ENCODE results near the gene SHANK2. TPM values are rescaled to one million over a fixed set of nuclear protein-coding genes. Genes with fewer than 3 reads are reported as not detected.

The SHANK2 gene
- total RNA-seq, 2 experiments from 2014 or later, result not detected

DNA sequence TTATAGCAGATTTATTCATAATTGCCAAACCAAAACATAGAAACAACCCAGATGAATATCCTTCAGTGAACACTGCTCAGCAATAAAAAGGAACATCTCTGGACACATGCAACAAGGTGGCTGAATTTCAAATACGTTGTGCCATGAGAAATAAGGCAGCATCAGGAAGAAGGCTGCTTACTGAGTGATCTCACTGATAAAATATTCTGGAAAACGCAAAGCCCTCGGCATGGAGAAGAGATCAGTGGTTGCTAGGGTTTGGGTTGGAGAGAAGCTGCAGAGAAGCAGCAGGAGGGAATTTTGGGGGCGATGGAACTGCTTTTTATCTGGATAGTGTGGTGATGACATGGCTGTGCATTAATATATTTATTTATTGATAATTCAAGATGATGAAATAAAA, 11.0 kb upstream of the SHANK2 start:
- no peaks in the 10 kb centered on the region for H3K4me1 Mint-ChIP-seq (ENCODE audit: low read depth)
- no peak overlapping the region for H3K4me3 Mint-ChIP-seq
- H3K27ac Mint-ChIP-seq, result no peak overlapping the region
- DNase-seq, result no peak
- no peaks in the 10 kb centered on the region for H3K36me3 Mint-ChIP-seq (ENCODE audit: low read depth)
- H3K27me3 Mint-ChIP-seq (ENCODE audit: low read depth), result peaks cover 10% of the 10 kb centered on the region
- H3K9me3 Mint-ChIP-seq, result peaks cover 2% of the 10 kb centered on the region
- CTCF ChIA-PET, result no interaction called here
- intact Hi-C loops (cut with micrococcal nuclease), result no loop called here

DNA sequence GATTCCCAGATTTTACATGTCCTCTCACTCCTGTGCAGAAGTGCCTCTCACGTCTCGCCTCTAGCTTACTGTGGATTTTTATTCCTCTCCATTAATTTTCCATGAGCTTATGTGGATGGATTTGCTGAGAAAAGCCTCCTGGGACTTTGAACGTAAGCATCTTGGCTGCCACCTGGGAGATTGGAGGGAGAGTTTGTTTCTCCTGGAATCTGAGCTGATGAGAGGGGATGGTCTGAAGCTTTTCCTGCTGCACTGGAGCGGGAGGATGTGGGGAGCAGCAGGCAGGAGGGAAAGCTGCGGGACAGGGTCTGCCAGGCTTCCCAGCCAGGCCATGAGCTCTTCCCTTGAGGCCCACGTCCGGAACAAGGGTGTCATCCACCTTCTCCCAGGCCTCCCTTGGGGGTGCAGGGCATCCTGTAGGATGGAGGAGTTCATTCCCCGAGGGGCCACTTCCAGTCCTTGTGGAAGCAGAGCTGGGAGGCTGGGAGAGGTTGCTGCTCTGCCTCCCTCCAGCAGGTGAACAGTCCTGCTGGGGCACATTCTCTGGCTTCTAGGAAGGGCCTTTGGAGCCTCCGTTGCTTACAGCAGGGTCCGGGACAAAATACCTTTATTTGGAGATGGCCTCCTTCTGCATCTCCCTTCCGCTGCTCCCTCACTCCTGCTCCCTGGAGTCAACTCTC, 3.6 kb upstream of the SHANK2 start:
- Mint-ChIP-seq H3K4me3 (no peak overlapping the region), H3K9me3 (peaks cover 9% of the 10 kb centered on the region), H3K36me3 (ENCODE audit: low read depth) (no peaks in the 10 kb centered on the region), H3K27ac (no peak overlapping the region), H3K4me1 (ENCODE audit: low read depth) (peaks cover under 1% of the 10 kb centered on the region), H3K27me3 (ENCODE audit: low read depth) (peaks cover 32% of the 10 kb centered on the region)
- intact Hi-C loops (cut with micrococcal nuclease), result no loop called here
- no peak for DNase-seq
- CTCF ChIA-PET, result no interaction called here

DNA sequence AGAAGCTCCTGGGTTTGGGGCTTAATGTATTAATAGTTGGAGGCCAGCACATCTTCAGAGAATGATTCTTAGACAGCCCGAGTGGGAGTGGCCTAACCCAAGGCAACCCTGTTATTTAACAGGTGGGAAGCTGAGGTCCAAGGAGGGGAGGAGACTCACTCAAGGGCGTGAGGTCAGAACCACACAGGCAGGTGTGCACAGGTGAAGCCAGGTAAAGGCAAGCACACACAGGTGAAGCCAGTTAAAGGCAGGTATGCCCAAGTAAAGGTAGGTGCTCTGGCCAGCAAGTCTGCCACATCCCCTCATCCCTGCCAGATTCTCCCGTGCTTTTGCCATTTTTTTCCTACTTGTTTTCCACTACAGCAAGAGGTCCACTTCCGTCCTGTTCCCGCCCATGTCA, 2.9 kb upstream of the SHANK2 start:
- Mint-ChIP-seq H3K36me3 (ENCODE audit: low read depth) (no peaks in the 10 kb centered on the region), H3K4me3 (no peak overlapping the region), H3K27ac (no peak overlapping the region), H3K9me3 (peaks cover 9% of the 10 kb centered on the region), H3K27me3 (ENCODE audit: low read depth) (peaks cover 38% of the 10 kb centered on the region), H3K4me1 (ENCODE audit: low read depth) (peaks cover 3% of the 10 kb centered on the region)
- CTCF ChIA-PET, result no interaction called here
- DNase-seq, result no peak
- intact Hi-C loops (cut with micrococcal nuclease), result no loop called here

DNA sequence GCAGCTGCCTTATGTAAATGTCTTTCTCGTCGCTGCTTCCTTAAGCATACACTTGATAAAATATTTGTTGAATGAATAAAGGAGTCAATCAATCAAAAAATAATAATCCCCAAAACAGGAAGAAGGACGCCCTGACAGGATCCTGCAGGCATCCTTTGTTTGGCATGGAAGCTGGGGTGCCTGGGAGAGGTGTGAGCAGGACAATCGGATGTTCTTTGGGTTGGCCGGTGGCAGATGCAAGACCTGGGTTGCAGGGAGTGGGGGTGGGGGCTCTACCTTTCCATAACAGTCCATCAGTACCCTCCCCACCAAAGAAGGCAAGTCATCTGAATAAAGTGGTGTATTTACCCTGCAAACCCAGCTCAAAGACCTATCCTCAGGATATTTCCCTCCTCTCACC, 1.4 kb upstream of the SHANK2 start:
- H3K9me3 Mint-ChIP-seq, result peaks cover 9% of the 10 kb centered on the region
- intact Hi-C loops (cut with micrococcal nuclease), result no loop called here
- no peaks in the 10 kb centered on the region for H3K36me3 Mint-ChIP-seq (ENCODE audit: low read depth)
- CTCF ChIA-PET, result no interaction called here
- no peak for DNase-seq
- no peak overlapping the region for H3K27ac Mint-ChIP-seq
- H3K4me3 Mint-ChIP-seq, result no peak overlapping the region
- peaks cover 3% of the 10 kb centered on the region for H3K4me1 Mint-ChIP-seq (ENCODE audit: low read depth)
- H3K27me3 Mint-ChIP-seq (ENCODE audit: low read depth), result peaks cover 45% of the 10 kb centered on the region

DNA sequence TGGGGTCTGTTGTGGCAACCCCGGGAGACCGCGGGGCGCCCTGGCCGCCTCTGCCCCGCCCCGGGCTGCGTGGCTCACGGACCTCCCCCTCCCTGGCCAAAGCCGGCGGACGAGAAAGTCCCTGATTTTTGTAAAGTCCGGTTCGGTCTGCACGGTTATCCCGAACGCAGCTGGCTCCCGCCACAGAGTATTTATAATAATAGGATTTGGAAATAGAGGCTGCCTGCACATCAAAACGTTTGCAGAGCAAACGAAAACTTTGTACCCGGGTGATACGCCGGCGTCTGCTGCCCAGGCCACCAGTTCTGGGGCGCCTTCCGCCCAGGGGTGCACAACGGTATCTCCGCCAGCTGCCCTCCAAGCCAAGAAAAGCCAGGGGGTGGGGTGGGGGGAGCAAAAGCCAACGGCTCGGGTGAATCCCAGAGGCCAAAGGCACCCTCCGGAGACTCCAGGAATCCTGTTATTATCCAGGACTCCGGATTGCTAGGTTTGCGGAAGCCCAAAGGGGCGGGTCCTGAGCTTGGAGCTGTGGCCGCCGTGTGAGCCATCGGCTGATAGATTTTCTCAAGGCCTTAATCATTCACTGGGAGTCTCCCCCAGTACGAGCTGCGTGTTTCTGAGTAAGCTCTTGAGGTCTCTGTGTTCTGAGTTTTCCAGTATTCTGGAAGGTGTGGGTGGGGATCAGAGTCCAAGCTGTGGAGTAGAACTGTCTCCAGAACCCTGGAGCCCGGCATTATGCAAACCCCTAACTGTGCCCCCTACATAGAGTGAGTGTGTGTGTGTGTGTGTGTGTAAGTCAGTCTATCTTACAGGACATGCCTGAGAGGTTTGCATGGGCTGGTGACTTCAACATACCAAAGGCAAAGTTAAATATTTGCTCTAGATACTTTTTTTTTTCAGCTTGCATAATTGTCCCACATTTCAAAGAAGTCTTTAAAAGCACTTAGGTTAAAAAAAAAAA, 673 bp upstream of the SHANK2 start:
- no peak overlapping the region for H3K4me3 Mint-ChIP-seq
- peaks cover 5% of the 10 kb centered on the region for H3K9me3 Mint-ChIP-seq
- CTCF ChIA-PET, result interaction anchor here (0.6 kb wide), 1 partner anchor 785 kb away, joined by 6 read pairs; no protein-coding TSS in a partner anchor
- no peak for DNase-seq
- intact Hi-C loops (cut with micrococcal nuclease), result no loop called here
- H3K36me3 Mint-ChIP-seq (ENCODE audit: low read depth), result no peaks in the 10 kb centered on the region
- H3K27ac Mint-ChIP-seq, result no peak overlapping the region
- peaks cover 53% of the 10 kb centered on the region for H3K27me3 Mint-ChIP-seq (ENCODE audit: low read depth)
- H3K4me1 Mint-ChIP-seq (ENCODE audit: low read depth), result peaks cover 3% of the 10 kb centered on the region

DNA sequence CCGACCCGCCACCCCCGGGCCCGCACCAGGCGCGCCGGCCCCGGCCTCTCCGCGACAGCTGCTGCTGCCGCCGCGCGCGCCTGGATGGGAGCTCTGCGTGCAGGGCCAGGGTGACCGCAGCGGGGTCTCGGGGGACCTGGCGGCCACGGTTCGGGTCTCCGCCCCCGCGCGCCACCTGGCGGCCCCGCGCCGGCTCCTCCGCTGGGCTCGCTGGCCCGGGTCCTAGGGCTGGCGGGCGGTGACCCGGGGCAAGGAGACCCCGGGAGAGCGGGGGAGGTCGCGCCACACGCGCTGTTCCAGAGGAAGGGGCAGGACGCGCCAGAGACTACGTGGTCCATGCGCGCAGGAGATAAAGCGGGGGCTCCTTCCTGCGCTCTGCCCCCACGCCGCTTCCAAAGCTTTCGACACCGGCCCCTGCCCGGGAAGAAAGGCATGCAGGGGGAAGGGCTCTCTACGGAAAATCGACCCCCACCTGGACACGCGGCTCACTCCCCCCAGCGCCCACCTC, 562 bp downstream of the SHANK2 start:
- Mint-ChIP-seq H3K36me3 (ENCODE audit: low read depth) (no peaks in the 10 kb centered on the region), H3K27ac (no peak overlapping the region), H3K4me1 (ENCODE audit: low read depth) (peaks cover 3% of the 10 kb centered on the region), H3K9me3 (peaks cover 3% of the 10 kb centered on the region), H3K4me3 (no peak overlapping the region), H3K27me3 (ENCODE audit: low read depth) (peaks cover 54% of the 10 kb centered on the region)
- intact Hi-C loops (cut with micrococcal nuclease), result no loop called here
- CTCF ChIA-PET, result no interaction called here
- DNase-seq, result no peak

DNA sequence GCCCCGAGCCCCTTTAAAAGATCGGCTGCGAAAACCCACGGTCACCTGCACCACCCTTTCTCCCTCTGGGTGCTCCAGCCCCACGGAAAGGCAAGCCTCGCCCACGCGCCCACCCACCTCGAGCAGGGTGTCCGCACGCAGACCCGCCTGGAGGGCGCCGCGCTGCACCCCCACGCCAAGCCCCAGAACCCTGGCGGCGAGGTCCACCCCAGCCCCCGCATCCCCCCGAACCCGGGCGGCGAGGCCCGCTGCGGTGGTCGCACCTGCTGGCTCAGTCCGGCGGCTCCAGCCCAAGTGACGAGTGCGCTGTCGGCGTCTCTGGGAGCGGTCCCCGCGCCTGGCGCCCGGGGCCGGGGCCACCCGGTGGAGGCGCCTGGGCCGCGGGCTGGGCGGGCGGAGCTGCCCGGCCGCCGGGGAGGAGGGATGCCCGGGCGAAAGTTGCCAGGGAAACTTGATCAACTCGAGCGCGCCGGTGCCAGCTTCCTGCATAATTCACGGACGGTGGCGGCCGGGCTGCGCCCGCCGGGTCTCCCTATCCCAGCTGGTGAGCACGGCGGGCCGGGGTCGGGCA, 1.1 kb downstream of the SHANK2 start:
- Mint-ChIP-seq H3K4me1 (ENCODE audit: low read depth) (peaks cover 3% of the 10 kb centered on the region), H3K27me3 (ENCODE audit: low read depth) (peaks cover 50% of the 10 kb centered on the region), H3K9me3 (no peaks in the 10 kb centered on the region), H3K27ac (no peak overlapping the region), H3K4me3 (no peak overlapping the region), H3K36me3 (ENCODE audit: low read depth) (no peaks in the 10 kb centered on the region)
- no peak for DNase-seq
- intact Hi-C loops (cut with micrococcal nuclease), result no loop called here
- CTCF ChIA-PET, result no interaction called here

DNA sequence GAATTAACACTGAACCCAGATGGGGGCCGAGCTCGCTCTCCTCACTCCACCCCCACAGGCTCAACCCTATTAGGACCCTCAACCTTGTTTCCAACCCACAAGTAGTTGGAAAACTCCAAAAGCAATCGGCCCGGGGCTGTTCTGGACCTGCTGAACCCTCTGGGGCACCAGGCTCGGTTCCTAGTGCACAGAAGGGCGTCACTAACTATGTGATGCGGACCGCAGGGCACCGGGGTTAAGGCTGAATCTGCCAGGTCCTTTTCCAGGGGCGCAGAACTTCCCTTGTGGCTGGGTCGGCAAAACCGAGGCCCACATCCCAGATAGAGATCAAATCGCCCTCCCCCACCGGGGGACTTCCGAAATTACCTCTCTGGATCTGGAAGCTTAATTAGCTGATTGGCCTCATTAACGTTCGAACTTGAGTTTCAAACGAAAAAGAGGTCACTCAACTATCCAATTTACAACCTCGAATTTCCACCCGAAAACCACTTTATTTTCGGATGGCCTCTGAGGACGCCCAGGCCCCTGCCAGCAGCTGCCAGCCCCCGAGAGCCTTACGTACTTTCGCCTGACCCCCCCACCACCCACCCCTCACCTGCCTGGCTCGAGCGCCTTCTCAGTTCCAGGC, 1.7 kb downstream of the SHANK2 start:
- H3K27me3 Mint-ChIP-seq (ENCODE audit: low read depth), result peaks cover 44% of the 10 kb centered on the region
- no peak overlapping the region for H3K4me3 Mint-ChIP-seq
- CTCF ChIA-PET, result no interaction called here
- peaks cover 3% of the 10 kb centered on the region for H3K4me1 Mint-ChIP-seq (ENCODE audit: low read depth)
- intact Hi-C loops (cut with micrococcal nuclease), result no loop called here
- H3K27ac Mint-ChIP-seq, result no peak overlapping the region
- DNase-seq, result no peak
- H3K36me3 Mint-ChIP-seq (ENCODE audit: low read depth), result no peaks in the 10 kb centered on the region
- H3K9me3 Mint-ChIP-seq, result no peaks in the 10 kb centered on the region

DNA sequence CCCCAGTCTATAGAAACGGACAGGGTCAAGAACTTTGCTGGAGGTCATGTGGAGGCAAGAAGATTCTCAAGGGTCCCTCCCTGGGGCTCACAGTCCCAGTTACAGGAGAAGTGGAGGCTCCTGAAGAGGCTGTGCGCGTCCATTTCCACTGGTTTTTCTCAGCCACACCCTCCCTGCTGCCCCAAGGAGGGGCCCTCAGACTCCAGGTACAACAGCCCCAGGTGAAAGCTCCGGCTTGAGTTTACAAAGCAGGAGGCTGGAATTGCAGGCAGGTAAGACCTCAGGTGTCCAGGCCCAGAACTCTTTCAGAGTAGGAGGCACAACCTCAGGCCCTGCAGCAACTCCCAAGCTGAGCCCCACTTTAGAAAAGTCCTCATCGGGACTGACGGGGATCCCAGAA, 3.1 kb downstream of the SHANK2 start:
- H3K9me3 Mint-ChIP-seq, result no peaks in the 10 kb centered on the region
- H3K4me3 Mint-ChIP-seq, result no peak overlapping the region
- CTCF ChIA-PET, result no interaction called here
- peaks cover 3% of the 10 kb centered on the region for H3K4me1 Mint-ChIP-seq (ENCODE audit: low read depth)
- H3K36me3 Mint-ChIP-seq (ENCODE audit: low read depth), result no peaks in the 10 kb centered on the region
- peaks cover 39% of the 10 kb centered on the region for H3K27me3 Mint-ChIP-seq (ENCODE audit: low read depth)
- H3K27ac Mint-ChIP-seq, result no peak overlapping the region
- intact Hi-C loops (cut with micrococcal nuclease), result no loop called here
- DNase-seq, result no peak

DNA sequence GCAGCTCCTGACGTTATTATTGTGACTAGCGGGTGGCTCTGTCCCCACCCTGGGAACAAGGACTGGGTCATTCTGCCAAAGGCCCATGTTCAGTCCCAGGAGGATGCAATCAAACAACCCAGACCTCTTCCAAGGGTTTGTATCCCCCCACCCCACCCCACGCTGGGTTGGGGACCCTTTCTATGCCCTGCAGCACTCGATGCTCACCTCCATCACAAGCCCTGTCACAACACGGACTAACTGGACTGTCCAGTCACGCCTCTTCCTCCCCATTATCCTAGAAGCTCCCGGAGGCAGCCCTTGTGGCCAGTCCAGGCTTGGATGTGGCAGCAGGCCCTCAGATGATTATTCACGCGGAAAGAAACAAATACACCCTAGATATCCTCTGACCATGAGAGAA, 3.7 kb downstream of the SHANK2 start:
- Mint-ChIP-seq H3K4me3 (no peak overlapping the region), H3K4me1 (ENCODE audit: low read depth) (peaks cover 3% of the 10 kb centered on the region), H3K27ac (no peak overlapping the region), H3K9me3 (no peaks in the 10 kb centered on the region), H3K27me3 (ENCODE audit: low read depth) (peaks cover 32% of the 10 kb centered on the region), H3K36me3 (ENCODE audit: low read depth) (no peaks in the 10 kb centered on the region)
- DNase-seq, result no peak
- intact Hi-C loops (cut with micrococcal nuclease), result no loop called here
- CTCF ChIA-PET, result no interaction called here

DNA sequence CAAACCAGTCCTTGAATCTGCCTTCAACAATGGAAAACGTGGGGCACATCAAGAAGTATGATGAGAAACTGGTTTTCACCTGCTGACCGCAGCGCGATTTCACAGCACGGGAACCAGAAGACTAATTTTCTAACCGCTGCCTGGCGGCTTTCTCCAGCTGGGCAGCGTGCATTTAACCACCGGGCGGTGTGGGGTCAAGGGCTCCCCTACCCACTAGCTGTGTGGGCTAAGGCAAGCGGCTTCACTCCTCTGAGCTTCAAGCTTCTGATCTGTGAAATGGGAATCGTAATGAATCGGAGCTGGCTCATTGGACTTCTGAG, 4.2 kb downstream of the SHANK2 start:
- Mint-ChIP-seq H3K27ac (no peak overlapping the region), H3K36me3 (ENCODE audit: low read depth) (no peaks in the 10 kb centered on the region), H3K9me3 (no peaks in the 10 kb centered on the region), H3K27me3 (ENCODE audit: low read depth) (peaks cover 29% of the 10 kb centered on the region), H3K4me3 (no peak overlapping the region), H3K4me1 (ENCODE audit: low read depth) (peaks cover 3% of the 10 kb centered on the region)
- CTCF ChIA-PET, result no interaction called here
- DNase-seq, result no peak
- intact Hi-C loops (cut with micrococcal nuclease), result no loop called here

DNA sequence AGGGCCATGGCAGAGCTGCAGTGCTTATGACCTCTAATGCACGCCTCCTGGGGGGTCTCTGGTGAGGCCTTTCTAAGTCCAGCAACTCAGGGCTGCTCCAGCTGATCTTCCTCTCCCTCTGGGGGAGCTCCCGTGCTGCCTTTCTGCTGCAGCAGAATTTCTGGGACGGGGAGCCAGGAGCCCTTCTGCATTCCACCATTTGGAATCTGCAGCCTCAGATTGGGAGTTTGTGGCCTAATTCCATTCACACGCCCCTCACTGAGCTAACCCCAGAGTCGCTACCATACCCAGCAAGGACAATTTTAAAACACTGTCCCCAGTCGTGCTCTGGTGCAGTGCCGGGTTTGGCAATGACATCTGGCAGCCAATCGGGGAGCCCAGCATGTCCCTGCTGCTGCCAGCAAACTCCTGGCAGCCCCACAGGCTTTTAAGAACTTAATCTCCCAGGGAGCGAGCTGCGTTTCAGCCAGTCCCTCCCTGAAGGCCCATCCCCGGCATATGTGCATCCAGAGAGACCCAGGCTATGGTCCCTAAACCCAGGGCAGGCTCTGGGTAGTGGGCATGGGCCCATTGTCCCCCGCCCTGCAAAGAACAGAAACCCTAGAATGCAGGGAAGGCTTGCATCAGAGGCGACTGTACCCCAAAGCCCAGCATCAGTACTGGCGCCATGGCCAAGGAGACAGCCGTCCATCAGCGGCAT, 4.7 kb downstream of the SHANK2 start:
- CTCF ChIA-PET, result no interaction called here
- Mint-ChIP-seq H3K27ac (no peak overlapping the region), H3K36me3 (ENCODE audit: low read depth) (no peaks in the 10 kb centered on the region), H3K9me3 (no peaks in the 10 kb centered on the region), H3K4me3 (no peak overlapping the region), H3K4me1 (ENCODE audit: low read depth) (peaks cover 3% of the 10 kb centered on the region), H3K27me3 (ENCODE audit: low read depth) (peaks cover 24% of the 10 kb centered on the region)
- intact Hi-C loops (cut with micrococcal nuclease), result no loop called here
- no peak for DNase-seq

Measured in activated naive CD4-positive, alpha-beta T cell treated with anti-CD3 and anti-CD28 coated beads for 36 hours (primary cell).